SH-SY5Y (cell line): ENCODE results near the gene SLC44A2.

ENCODE experiments used
- GATA2 ChIP-seq: IDR thresholded peaks from 2 replicates; pipeline ENCODE4 v1.6.1; 2011; ENCODE audit warnings: mild to moderate bottlenecking, low read depth, low read length
- GATA3 ChIP-seq: IDR thresholded peaks from 2 replicates; pipeline ENCODE4 v1.6.1; 2011; ENCODE audit warnings: low read depth, mild to moderate bottlenecking, low read length, moderate library complexity

SLC44A2 gene

GRCh38 chr19:10603084-10603872, 22.1 kb upstream of the SLC44A2 start:
- no peak for TF ChIP-seq GATA2
- TF ChIP-seq GATA3: no peak

DNA sequence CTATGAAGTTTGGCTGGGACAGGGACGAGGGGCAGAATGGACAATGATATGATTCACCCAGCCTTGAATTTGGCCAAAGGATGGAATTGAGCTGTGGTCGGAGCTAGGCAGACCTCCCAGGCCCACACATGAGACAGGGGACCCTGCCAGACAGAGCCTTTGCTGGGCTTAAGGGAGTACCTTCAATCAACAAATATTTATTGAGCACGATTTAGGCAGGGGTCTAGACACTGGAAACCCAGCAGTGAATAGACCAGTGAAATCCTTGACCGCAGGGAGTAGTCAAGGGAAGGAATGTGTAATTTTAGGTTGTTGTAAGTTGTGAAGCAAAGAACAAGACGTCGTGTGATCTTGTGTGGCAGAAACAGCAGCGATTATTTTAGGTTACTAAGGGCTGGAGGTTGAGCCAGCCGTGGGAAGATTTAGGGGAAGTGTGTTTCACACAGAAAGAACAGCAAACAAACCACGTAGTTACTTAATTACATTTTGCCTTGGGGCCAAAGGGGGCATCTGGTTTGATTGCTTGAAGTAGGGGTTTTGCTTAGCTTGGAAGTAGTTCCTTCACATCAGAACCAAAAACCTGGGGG, 21.4 kb upstream of the SLC44A2 start:
- TF ChIP-seq GATA3: no peak
- TF ChIP-seq GATA2: no peak

DNA sequence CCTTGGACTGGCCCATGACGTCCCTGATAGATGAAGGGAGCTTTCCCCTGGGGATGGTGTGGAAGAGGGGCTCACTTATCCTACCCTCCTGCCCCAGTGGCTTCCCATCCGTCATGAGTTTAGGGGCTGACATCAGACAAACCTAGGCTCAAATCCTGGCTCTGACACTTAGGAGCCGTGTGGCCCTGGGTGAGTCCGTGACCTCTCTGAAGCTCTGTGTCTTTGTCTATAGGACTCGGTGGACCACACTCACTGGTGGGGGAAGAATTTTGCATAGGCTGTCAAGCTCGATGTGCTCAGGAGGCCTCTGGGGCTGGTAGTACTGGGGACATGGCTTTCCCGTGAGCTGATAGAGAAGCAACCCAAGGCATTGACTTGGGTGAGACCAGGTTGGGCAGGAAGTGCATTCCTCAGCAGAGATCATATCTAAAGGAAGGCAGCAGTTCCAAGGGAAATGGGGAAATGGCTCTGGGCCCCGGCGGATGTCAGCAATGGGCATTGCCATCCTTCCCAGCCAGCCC, 20.8 kb upstream of the SLC44A2 start:
- TF ChIP-seq GATA3 (no peak), GATA2 (no peak)

- TF ChIP-seq GATA2 (no peak), GATA3 (no peak)
Observed at GRCh38 chr19:10611907-10612306, 13.4 kb upstream of the SLC44A2 start.

GRCh38 chr19:10612499-10613119, 12.7 kb upstream of the SLC44A2 start:
- TF ChIP-seq GATA3 (no peak), GATA2 (no peak)

- TF ChIP-seq GATA2 (no peak), GATA3 (no peak)
Observed at GRCh38 chr19:10615429-10616023, 9.8 kb upstream of the SLC44A2 start.

- TF ChIP-seq GATA3: no peak
- TF ChIP-seq GATA2: no peak
Observed at GRCh38 chr19:10617409-10618121, 7.8 kb upstream of the SLC44A2 start.

GRCh38 chr19:10618846-10619245, 6.5 kb upstream of the SLC44A2 start:
- TF ChIP-seq GATA2 (no peak), GATA3 (no peak)

GRCh38 chr19:10620786-10621185, 4.6 kb upstream of the SLC44A2 start:
- TF ChIP-seq GATA3: no peak
- TF ChIP-seq GATA2: no peak

DNA sequence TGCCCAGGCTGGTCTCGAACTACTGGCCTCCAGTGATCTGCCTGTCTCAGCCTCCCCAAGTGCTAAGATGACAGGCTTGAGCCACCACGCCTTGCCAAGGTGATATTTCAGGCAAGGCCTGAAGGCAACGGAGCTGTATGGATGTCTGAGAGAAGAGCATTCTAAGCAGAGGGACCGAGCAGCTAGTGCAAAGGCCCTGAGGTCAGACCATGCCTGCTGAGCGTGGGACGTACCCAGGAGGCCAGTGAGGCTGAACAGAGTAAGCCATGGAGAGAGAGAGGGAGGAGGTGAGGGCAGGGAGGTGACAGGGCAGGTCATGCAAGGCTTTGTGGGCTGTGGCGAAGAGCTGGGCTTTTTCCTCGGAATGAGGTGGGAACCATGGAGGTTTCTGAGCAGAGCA, 3.4 kb upstream of the SLC44A2 start:
- TF ChIP-seq GATA2: no peak
- TF ChIP-seq GATA3: no peak

DNA sequence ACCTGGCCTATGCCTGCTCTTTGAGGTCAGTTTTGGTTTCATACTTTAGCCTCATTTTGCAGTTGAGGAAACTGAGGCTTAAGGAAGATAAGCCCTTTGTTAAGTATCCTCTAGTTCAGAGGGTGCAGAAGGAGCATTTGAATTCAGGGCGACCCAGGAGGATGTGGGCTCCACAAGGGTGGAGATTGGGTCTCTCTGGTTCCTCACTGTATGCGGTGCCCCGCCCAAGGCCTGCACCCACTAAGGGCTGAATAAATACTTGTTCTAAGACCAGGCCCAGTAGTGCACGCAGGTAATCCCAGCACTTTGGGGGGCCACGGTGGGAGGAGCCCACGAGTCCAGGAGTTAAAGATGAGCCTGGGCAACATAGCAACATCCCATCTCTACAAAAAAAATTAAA, 768 bp upstream of the SLC44A2 start:
- TF ChIP-seq GATA2: no peak
- TF ChIP-seq GATA3: no peak

GRCh38 chr19:10625762-10626138, 397 bp downstream of the SLC44A2 start:
- TF ChIP-seq GATA3 (no peak), GATA2 (no peak)

DNA sequence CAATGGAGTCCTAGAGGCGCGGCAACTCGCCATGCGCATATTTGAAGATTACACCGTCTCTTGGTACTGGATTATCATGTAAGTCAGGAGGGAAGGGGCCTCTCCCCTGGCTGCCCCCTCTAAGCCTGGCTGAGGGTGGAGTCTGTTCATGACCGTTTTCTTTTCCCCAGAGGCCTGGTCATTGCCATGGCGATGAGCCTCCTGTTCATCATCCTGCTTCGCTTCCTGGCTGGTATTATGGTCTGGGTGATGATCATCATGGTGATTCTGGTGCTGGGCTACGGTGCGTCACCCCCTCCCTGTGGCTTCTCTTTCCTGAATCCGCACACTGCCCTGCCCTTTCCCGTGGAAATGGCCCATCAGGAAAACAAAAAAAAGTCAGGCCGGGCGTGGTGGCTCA, 6.5 kb downstream of the SLC44A2 start:
- no peak for TF ChIP-seq GATA3
- TF ChIP-seq GATA2: no peak

DNA sequence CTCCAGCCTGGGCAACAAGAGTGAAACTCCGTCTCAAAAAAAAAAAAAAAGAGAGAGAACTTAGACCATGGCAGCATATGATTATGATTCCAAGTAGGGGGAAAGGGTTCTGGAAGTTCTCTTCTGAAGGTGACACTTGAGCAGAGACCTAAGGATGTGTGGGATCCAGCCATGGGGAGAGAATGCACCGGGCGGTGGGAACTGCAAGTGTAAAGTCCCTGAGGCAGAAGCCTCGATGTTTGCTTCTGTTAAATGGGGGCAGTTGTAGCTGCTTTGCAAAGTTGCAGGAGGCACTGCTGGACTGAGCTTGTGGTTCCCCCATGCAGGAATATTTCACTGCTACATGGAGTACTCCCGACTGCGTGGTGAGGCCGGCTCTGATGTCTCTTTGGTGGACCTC, 9.1 kb downstream of the SLC44A2 start:
- TF ChIP-seq GATA3 (no peak), GATA2 (no peak)

GRCh38 chr19:10634963-10635362, 9.6 kb downstream of the SLC44A2 start:
- TF ChIP-seq GATA3 (no peak), GATA2 (no peak)

DNA sequence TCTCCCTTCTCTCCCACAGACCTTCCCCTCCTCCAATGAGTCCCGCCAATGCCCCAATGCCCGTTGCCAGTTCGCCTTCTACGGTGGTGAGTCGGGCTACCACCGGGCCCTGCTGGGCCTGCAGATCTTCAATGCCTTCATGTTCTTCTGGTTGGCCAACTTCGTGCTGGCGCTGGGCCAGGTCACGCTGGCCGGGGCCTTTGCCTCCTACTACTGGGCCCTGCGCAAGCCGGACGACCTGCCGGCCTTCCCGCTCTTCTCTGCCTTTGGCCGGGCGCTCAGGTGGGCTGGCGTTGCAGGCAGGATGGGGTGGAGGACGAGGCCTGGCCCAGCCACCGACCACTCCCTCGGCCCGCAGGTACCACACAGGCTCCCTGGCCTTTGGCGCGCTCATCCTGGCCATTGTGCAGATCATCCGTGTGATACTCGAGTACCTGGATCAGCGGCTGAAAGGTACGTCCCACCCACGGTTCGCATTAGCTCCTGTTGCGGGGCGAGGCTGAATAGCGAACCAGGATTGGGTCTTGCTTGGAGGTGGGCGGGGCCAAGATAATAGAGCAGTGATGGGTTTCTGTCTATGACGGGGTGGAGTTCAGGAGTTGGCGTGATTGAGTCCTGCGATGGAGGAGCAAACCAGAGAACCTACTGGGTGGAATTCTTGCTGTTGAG, 11.1 kb downstream of the SLC44A2 start:
- TF ChIP-seq GATA3 (no peak), GATA2 (no peak)
